ENCODE data around the gene FMN1.

The FMN1 gene

DNA sequence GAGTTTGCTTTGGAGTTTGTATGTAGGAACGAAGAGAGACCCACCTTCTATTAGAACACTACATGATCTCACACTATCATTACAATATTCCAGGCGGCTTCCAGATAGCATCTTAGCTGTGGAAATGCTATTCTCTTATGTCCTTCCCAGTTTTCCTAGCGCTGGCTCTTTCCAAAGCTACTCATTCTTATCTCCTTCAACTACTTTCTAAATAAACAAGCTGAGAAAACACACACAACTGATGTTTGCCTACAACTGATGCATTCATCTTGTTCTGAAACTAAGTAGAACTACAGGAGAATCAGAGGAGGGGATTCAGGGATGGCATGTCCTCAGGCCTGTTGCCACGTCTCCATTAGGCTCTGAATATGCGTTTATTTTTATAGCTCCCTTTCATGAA, 367.8 kb downstream of the FMN1 start:
- H3K4me3 ChIP-seq (ENCODE audit: low read length), result no peak overlapping the region
- DNase-seq (ENCODE audit: low read depth), result no peak
- TF ChIP-seq, protein P1, sequence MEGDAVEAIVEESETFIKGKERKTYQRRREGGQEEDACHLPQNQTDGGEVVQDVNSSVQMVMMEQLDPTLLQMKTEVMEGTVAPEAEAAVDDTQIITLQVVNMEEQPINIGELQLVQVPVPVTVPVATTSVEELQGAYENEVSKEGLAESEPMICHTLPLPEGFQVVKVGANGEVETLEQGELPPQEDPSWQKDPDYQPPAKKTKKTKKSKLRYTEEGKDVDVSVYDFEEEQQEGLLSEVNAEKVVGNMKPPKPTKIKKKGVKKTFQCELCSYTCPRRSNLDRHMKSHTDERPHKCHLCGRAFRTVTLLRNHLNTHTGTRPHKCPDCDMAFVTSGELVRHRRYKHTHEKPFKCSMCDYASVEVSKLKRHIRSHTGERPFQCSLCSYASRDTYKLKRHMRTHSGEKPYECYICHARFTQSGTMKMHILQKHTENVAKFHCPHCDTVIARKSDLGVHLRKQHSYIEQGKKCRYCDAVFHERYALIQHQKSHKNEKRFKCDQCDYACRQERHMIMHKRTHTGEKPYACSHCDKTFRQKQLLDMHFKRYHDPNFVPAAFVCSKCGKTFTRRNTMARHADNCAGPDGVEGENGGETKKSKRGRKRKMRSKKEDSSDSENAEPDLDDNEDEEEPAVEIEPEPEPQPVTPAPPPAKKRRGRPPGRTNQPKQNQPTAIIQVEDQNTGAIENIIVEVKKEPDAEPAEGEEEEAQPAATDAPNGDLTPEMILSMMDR (conservative IDR thresholded peaks at IDR 0.05; ENCODE audit: low read length), result no peak

GRCh38 chr15:32825219-32825618, 369.3 kb downstream of the FMN1 start:
- no peak for DNase-seq (ENCODE audit: low read depth)
- no peak overlapping the region for H3K4me3 ChIP-seq (ENCODE audit: low read length)

GRCh38 chr15:32824777-32825176, 369.7 kb downstream of the FMN1 start:
- no peak overlapping the region; the same call in 1 of the 2 replicates for H3K4me3 ChIP-seq (ENCODE audit: low read length)
- peak; percentile 94 for DNase-seq (ENCODE audit: low read depth)
- TF ChIP-seq, protein P1 (conservative IDR thresholded peaks at IDR 0.05; ENCODE audit: low read length), result peak; percentile 30; the same call in 1 of the 2 replicates

More at GRCh38 chr15:32825219-32825618, 369.3 kb downstream of the FMN1 start:
- TF ChIP-seq, protein P1 (conservative IDR thresholded peaks at IDR 0.05; ENCODE audit: low read length), result no peak

DNA sequence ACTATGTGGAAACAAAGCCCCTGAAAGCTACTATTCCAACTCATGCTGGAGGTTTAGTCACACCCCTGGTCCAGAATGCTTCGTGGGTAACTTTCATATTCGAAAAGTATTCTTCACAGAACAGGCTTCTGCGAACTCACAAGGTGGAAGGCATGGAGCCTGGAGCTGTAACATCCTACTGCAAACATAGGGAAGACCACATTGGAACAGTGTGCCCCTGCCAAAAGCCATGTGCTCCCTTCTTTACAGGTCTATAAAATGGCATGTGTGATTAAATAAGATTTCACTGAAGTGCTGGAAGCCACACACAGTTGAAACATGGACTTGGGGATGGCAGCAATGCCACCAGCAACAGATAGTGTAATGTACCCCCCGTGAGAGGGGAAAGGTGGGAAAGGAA, 370.8 kb downstream of the FMN1 start:
- TF ChIP-seq, protein P1 (conservative IDR thresholded peaks at IDR 0.05; ENCODE audit: low read length), result no peak
- no peak for DNase-seq (ENCODE audit: low read depth)
- H3K4me3 ChIP-seq (ENCODE audit: low read length), result no peak overlapping the region

- TF ChIP-seq, protein P1 (conservative IDR thresholded peaks at IDR 0.05; ENCODE audit: low read length), result no peak
- H3K4me3 ChIP-seq (ENCODE audit: low read length), result no peak overlapping the region
- DNase-seq (ENCODE audit: low read depth), result no peak
Observed at GRCh38 chr15:32822739-32823138, 371.8 kb downstream of the FMN1 start.

- TF ChIP-seq, protein P1 (conservative IDR thresholded peaks at IDR 0.05; ENCODE audit: low read length), result no peak
Observed at GRCh38 chr15:32819448-32819847, 375.1 kb downstream of the FMN1 start.

GRCh38 chr15:32818758-32819447, 375.6 kb downstream of the FMN1 start:
- TF ChIP-seq, protein P1 (conservative IDR thresholded peaks at IDR 0.05; ENCODE audit: low read length), result no peak
- peak; percentile 94 for DNase-seq (ENCODE audit: low read depth)
- peak overlapping the region; percentile 21; the same call in 1 of the 2 replicates for H3K4me3 ChIP-seq (ENCODE audit: low read length)

More at GRCh38 chr15:32819448-32819847, 375.1 kb downstream of the FMN1 start:
- DNase-seq (ENCODE audit: low read depth), result peak; percentile 62
- no peak overlapping the region for H3K4me3 ChIP-seq (ENCODE audit: low read length)
